Skeletal muscle cell (primary cell): ENCODE data around the gene ACAP3.
A peak's percentile ranks its signal among the peaks of the same experiment; 100 is the strongest.

Source experiments
- DNase-seq: peaks from one replicate; pipeline ENCODE4 v3.0.0-alpha.2; 2010; ENCODE audit warnings: low read depth
- H3K4me3 ChIP-seq: 2 replicates; pipeline ENCODE4 v1.5.1; 2011; ENCODE audit warnings: low read depth, mild to moderate bottlenecking, control low read depth, low read length, moderate library complexity

The ACAP3 gene

DNA sequence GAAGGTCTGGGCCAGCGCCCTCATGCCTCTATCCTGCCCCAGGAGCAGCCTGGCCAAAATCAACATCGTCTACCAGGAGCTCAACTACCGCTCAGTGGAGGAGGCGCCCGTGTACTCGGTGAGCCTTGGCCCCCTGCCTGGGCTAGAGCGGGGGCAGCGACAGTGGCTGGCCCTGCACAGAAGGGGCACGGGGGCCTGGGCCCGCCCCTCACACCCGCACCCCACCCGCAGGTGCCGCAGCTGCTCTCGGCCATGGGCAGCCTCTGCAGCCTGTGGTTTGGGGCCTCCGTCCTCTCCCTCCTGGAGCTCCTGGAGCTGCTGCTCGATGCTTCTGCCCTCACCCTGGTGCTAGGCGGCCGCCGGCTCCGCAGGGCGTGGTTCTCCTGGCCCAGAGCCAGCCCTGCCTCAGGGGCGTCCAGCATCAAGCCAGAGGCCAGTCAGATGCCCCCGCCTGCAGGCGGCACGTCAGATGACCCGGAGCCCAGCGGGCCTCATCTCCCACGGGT lies 16.7 kb downstream of the ACAP3 start:
- DNase-seq, result no peak
- no peak overlapping the region for H3K4me3 ChIP-seq

DNA sequence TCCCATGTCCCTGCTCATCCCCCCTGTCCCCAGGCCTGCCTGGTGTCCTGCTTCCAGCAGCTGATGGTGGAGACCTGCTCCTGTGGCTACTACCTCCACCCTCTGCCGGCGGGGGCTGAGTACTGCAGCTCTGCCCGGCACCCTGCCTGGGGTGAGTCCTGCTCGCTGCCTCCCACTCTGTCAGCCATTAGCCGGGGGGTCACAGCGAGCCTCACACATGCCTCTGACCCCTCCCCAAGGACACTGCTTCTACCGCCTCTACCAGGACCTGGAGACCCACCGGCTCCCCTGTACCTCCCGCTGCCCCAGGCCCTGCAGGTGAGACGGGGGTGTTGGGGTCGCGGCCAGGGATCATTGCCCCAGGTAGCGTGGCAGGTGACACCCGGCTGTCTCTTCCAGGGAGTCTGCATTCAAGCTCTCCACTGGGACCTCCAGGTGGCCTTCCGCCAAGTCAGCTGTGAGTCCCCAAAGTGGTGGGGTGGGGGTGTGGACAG lies 17.4 kb downstream of the ACAP3 start:
- no peak for DNase-seq
- no peak overlapping the region for H3K4me3 ChIP-seq

DNA sequence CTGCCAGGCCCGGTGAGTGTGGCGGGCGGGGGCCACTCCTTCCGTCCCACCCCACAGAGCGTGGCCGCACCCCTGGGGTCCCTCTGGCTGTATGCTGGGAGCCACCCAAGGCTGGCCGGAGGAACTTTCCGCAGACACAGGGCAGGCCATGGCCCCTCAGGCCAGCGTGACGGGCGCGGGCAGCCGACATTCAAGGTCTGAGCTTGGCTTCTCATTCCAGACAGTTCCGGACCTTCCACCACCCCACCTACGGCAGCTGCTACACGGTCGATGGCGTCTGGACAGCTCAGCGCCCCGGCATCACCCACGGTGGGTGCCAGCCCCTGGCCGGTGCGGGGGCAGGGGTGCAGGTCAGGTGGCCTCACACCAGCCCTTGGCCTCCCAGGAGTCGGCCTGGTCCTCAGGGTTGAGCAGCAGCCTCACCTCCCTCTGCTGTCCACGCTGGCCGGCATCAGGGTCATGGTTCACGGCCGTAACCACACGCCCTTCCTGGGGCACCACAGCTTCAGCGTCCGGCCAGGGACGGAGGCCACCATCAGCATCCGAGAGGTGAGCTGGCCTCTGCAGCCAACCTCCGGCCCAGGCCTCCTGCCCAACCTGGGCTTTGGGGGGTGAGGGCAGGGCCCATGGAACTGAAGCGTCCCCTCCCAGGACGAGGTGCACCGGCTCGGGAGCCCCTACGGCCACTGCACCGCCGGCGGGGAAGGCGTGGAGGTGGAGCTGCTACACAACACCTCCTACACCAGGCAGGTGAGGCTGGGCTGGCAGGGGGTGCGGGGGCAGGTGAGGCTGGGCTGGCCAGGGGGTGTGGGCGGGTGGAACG lies 20.2 kb downstream of the ACAP3 start:
- no peak for DNase-seq
- no peak overlapping the region for H3K4me3 ChIP-seq

DNA sequence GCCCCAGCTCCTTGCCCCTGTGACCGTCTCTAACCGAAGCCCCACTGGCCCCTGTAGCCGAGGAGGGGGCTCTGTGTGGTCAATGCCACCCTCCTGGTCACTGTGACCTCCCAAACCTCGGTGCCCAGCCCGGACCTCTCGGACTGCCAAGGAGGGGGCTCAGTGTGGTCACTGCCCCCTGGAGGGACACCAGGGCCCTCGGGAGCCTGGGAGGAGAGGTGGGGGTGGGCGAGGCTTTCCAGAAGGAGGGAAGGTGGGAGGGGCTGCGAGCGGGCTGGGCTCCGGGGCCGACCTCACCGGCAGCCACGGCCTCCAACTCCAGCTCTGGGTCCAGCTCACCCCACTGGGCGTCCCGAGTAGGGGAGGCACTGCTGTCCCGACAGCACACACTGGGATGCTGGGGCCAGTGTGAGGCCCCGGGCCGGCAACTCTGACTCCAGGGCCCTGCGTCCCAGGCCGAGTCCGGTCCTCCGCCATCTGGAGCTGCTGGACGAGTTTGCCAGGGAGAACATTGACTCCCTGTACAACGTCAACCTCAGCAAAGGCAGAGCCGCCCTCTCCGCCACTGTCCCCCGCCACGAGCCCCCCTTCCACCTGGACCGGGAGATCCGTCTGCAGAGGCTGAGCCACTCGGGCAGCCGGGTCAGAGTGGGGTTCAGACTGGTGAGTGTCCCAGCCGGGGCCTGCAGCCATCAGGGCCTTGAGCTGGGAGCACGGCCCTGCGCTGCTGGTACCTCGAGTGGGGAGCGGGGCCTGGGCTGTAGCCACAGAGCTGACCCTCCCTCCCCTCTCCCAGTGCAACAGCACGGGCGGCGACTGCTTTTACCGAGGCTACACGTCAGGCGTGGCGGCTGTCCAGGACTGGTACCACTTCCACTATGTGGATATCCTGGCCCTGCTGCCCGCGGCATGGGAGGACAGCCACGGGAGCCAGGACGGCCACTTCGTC lies 21.1 kb downstream of the ACAP3 start:
- DNase-seq, result no peak
- no peak overlapping the region for H3K4me3 ChIP-seq

DNA sequence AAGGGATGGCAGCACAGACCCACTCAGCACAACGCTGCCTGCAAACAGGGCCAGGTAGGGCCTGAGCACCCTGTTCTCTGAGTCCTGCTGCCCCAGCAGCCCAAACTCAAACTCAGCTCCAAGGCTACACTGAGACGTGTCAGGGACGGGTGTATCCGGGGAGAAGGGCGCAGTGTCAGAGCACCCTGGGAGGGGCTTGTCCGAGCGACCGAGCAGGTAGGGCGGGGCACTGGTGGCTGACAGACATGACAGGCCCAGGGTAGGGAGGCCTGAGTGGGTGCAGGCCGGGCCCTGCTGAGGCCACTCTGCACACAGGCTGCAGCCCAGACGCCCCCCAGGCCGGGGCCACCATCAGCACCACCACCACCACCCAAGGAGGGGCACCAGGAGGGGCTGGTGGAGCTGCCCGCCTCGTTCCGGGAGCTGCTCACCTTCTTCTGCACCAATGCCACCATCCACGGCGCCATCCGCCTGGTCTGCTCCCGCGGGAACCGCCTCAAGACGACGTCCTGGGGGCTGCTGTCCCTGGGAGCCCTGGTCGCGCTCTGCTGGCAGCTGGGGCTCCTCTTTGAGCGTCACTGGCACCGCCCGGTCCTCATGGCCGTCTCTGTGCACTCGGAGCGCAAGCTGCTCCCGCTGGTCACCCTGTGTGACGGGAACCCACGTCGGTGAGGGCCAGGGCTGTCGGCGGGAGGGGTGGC lies 22.0 kb downstream of the ACAP3 start:
- no peak overlapping the region for H3K4me3 ChIP-seq
- DNase-seq, result no peak

DNA sequence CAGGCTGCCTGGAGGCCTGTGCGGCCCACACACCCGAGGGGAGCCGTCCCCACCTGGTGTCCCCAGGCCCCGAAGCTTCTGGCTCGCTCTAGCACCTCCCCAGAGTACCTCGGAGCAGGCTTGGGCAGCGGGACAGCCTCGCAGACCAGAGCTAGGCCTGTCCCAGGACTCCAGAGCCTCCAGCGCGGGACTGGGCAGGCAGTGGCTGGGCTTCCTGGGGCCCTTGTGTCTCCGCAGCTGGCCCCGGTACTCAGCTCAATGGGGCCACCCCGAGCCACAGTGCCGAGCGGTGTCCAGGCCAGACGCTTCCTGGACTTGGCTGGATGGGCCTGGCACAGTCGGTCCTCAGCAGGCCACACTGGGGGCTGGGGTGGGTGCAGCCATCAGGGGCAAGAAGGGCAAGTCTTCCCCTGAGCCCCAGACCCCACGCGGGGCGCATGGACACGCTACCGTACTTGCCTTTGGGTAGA lies 22.6 kb downstream of the ACAP3 start:
- no peak for DNase-seq
- H3K4me3 ChIP-seq, result no peak overlapping the region

DNA sequence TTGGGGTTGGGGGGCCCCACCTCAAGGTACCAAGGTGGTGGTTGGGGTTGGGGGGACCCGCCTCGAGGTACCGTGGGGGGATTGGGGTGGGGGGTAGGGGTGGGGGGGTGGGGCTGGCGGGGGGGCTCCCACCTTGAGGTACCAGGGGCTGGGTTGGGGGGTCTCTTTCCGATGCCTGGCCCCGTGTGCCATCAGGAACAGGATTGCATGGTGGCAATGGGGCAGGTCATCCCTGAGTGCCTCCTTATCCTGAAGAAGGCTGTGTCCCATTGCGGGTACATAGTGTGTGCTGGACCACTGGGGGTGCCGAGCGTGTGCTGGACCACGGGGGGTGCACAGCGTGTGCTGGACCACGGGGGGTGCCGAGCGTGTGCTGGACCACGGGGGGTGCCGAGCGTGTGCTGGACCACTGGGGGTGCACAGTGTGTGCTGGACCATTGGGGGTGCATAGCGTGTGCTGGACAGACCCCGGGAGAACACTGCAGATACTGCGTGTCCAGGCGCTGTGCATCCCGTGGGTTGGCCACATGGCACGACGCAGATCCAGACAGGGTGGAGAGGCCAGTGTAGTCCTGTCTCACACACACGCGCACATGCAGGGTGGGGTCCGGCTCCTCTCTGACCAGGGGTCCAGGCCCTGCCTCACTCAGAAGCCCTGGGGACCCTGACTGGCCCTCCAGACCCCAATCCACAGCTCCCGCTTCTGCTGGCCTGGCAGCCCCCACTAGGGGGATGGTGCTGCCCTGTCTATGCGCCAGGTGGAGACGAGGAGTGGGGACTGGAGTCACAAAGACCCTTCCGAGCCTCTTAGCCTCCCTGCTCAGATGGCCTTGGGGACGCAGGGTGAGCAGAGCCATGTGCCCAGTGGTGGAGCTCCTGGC lies 23.3 kb downstream of the ACAP3 start:
- no peak for DNase-seq
- H3K4me3 ChIP-seq, result no peak overlapping the region

DNA sequence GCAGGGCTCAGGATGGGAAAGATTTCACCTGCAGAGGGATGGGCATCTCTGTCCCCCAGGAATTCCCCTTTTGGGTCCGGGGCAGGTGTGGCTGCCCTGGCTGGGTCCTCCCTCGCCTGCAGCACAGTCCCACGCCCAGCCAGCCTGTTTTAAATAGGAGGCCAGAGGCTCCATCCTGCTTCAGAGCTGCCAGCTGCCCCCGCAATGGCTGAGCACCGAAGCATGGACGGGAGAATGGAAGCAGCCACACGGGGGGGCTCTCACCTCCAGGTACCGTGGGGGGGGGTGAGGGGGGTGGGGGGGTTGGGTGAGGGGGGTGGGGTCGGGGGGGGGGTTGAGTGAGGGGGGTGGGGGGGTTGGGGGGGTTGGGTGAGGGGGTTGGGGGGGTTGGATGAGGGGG lies 23.9 kb downstream of the ACAP3 start:
- H3K4me3 ChIP-seq, result no peak overlapping the region

DNA sequence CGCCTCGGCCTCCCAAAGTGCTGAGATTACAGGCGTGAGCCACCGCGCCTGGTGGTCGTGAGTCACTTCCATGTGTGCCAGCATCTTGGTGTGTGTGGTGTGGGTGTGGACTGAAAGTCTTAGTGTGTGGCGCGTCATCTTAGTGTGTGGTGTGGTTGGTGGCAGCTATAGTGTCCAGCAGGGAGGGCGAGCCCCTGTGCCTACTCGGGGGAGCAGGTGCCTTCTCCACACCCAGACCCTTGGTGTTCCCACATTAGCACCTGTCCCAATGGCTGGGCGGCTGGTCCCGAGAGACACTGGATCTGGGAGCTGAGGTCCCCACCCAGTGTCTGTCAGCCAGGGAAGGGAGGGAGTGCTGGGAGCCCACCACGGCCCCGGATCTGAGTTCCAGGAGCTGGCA lies 24.7 kb downstream of the ACAP3 start:
- no peak for DNase-seq
- no peak overlapping the region for H3K4me3 ChIP-seq

More for the DNA sequence above, 23.9 kb downstream of the ACAP3 start:
- no peak for DNase-seq

DNA sequence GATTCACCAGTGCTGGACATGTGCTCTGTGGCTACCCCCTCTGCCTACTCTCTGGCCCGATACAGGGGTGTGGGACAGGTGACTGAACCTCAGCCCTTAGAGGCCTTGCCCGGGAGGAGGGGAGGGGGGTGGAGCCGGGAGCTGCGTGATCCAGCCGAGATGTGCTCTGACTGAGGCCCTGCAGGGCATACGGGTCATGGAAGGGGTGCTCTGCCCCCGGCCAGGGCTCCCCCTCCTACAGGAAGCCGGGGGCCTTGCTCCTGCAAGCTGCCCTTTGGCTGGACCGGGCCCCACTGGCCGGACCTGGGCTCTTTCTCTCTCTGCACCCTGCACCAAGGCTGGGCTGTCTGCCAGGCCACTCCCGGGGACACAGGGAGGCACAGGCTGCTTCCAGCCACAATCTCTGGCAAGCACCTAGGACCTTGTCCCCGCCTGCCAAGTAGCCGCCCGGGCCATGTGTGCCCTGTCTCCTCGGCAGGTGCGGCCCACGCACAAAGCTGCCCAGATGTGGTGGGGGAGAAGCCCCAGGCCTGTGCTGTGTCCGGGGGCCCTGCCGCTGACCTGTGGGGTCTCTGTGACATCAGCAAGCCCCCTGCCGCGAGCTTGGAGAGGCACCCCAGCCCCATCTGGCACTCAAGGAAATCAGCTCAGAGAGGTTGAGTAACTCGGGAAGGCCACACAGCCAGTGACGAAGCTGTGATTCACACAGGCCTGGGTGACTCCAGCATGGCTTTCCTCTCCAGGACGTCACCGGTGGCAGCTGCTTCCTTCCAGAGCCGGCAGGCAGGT lies 26.0 kb downstream of the ACAP3 start:
- no peak overlapping the region for H3K4me3 ChIP-seq
- no peak for DNase-seq

DNA sequence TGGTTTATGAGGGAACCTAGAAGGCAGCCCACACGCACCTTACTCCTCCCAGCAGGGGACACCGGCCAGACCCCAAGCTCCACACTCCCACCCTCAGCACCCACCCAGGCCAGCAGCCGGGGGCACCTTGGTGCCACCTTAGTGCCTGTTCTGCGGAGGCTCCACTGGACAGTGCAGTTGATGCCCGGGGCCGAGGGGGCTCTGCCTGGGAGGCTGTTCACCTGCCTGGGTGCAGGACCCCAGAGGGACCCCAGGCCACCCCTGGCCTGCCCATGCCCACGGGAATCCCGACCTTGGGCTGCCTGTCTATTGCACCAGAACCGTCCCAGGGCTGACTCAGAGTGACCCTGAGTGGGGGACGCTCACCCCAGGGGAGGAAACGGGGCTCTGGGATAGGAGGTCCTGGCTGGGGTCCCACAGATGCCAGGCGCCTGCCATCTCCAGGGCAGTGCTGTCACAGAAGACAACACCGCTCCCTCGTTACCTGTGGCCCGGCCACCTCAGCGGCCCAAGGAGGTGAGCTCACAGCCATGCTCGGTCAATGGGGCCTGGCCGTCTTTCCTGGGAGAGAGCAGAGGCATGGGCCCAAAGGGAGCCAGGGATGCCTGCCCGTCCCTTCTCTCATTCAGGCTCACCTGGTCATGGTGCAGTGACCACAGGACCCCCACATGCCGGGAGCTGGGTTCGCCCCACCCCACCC lies 26.8 kb downstream of the ACAP3 start:
- H3K4me3 ChIP-seq, result no peak overlapping the region
- DNase-seq, result no peak

DNA sequence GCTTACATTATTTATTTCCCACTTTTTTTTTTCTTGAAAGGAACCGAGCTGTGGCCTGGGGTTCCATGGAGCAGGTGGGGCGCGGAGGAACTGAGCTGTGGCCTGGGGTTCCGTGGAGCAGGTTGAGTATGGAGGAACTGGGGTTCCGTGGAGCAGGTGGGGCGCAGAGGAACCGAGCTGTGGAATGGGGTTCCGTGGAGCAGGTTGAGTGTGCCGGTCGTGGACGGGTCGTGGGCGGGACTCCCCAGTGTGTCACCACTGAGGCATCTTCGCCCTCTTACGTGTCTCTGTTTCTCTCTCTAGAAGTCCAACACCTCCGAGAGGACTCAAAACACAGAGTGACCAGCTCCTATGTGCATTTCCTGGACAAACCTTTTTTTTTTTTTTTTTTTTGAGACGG lies 28.7 kb downstream of the ACAP3 start:
- no peak overlapping the region for H3K4me3 ChIP-seq
- DNase-seq, result no peak

DNA sequence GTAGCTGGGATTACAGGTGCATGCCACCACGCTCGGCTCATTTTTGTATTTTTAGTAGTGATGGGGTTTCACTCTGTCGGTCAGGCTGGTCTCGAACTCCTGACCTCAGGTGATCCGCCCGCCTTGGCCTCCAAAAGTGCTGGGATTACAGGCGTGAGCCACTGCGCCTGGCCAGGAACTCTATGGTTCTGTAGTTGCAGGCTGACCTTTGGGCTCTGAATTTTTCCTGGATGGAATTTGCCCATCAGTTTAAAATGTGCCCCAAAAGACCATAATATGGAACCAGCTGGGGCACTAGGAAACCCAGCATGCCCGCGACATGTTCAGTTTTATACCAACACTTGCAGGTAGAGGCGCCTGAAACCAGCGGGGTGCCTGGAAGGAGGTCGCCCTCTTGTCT lies 29.1 kb downstream of the ACAP3 start:
- no peak overlapping the region for H3K4me3 ChIP-seq
- no peak for DNase-seq

DNA sequence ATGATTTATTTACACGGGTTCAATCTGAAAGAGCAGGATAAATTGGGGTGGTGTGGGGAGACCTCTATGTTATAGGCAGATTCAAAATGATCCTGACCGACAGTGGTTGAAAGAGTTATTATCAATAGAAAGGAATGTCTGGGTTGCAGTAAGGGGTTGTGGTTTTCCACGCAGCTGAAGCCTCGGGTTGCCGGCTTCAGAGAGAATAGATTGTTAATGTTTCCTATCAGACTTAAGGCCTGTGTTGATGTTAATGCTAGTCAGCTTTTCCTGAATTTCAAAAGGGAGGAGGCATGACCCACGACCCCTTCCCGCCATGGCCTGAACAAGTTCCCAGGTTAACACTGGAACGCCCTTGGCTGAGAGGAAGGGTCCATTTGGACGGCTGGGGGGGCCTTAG lies 31.9 kb downstream of the ACAP3 start:
- no peak for DNase-seq
- H3K4me3 ChIP-seq, result no peak overlapping the region

DNA sequence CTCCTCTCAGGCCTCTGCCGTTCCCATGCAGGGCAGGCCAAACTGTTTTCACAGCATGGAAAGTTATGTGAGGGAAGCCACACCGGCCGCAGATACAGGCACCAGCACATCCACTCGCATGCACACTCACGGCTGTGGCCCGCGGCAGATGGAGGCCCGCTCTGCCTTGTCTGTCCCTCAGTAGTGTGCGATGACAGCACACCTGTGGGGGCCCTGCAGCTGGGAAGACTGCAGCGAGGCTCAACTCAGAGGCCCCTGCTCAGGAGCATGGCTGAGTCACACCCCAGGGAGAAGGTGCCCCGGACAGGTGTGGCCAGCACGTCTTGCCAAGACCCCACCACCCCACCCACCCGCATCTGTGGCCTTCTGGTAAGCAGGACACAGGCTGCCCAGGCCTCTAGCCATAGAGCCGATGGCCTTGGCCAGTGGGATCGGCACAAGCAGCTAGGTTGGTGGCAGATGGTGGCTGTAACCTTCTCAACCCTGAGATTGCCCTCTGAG lies 32.7 kb downstream of the ACAP3 start:
- DNase-seq, result no peak
- peak overlapping the region; percentile 62 for H3K4me3 ChIP-seq

DNA sequence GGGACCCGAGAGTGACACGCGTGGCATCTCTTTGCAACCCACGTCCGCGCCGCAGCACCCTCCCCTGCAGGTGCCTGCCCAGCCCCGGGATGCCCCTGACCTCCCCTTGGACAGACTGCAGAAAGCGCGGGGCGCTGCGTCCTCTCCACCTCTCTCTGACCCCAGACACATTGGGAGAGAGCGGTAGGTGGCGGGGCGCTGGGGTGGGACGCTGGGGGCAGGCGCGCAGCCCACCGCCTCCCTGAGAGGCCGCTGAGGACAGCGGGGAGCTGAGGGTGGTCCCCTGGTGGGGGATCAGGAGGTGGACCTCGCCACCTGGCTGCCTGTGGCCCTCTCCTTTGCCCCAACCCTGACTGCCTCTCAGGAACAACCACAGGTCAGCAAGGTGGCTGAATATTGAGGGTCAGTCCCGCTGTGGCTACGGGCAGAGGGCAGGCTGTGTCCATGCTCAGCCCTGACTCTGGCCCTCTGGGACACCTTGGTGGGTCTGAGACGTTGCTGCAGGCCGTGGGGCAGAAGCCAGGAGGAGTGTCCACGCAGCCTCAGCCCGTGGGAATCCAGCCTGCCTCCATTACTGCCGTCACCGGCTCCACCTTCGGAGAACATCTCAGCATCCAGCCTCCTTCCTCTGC lies 33.3 kb downstream of the ACAP3 start:
- no peak for DNase-seq

More for the DNA sequence above, 33.3 kb downstream of the ACAP3 start:
- peak overlapping the region; percentile 62 for H3K4me3 ChIP-seq
